ENCODE data around the gene AP3D1.

AP3D1 gene

GRCh38 chr19:2126879-2127518, 24.4 kb downstream of the AP3D1 start:
- DNase-seq = no peak

DNA sequence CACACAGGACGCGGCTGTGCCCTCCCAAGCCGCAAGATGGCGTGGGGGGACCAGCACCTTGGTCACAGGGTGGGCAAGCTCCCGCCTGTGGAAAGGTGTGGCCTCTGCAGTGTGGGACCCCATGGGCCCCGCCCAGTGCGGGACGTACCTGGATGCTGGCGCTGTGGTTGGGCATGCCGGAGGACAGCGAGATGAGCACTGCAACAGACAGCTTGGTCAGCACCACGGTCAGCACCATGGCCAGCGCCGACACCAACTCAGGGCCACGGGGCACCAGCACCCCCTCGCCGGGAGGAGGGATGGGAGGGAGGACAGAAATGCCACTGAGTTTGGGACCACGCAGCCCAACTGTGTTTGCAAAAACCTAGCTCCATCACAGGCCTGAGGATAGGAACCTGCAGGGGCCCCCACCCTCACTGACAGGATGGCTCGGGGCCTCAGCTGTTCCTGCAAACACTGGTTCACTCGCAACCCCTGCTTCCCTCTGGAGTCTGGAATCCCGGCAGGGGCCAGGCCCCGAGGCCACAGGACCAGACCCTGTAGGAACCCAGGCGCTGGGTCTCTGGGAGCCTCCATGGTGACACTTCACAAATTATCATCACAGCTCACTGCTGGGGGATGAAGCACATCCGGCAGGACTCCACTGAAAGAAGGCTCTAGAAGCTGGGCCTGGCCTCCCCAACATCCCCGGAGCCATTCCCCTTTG, 27.5 kb downstream of the AP3D1 start:
- DNase-seq = no peak

DNA sequence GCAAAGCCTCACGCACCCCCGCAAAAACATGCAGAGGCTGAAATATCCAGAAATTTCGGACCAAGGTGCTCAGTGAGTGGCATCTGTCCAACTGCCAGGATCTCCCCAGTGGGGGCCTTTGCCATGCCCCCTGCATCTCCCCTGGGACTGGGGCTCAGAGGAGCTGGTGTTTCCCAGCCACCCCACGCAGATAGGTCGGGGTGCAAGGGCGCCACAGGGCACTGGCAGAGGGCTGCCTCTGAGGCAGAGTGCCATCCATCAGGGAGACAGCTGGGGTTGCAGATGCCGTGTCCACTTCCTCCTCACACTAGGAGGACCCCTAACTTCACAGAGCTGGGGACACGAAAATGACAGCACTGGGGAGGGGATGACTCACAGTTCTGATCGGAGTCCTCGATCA, 28.4 kb downstream of the AP3D1 start:
- DNase-seq = no peak

DNA sequence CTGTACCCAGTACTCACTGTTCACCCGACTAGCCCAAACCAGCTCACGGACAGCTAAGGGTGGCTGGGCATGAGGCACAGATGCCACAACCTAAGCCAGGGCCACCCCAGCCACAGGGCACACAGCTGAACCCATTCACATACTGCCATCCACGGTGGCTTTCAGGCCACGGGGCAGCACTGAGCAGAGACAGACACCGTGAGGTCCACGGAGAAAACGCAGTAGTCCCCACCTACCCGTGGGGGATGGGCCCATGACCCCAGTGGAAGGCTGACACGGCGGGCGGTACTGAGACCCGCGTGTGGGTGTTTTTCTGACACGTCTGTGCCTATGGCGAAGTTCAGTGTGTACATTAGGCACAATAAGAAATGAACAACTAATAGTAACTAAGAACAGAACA, 29.1 kb downstream of the AP3D1 start:
- DNase-seq = no peak

DNA sequence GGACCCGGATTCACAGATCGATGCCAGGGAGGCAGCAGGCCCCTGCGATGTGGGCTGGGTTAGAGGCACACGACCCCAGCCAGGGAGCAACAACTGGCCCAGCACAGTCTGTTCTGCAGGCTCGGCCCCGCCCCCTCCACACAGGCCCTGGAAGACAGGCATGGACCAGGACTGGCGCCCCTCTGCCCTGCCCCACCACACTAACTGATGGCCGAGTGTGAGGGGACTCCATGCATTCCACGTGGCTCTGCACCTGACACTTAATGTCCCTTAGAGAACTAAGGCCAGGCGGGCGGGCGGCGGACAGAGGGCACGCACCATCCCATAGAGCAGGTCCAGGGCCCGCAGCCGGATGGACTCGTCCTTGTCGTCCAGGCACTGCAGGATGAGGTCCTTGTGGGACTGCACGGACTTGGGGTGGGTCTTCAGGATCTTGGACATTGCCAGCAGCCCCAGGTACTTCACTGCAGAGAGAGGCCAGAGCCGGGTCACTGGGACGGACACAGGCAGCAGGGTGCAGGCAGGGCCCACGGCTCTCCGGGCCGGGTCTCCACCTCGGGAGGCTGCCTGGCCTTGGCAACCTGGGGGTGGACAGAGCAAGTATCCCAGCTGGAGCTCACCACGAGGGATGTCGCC, 29.8 kb downstream of the AP3D1 start:
- no peak for DNase-seq

DNA sequence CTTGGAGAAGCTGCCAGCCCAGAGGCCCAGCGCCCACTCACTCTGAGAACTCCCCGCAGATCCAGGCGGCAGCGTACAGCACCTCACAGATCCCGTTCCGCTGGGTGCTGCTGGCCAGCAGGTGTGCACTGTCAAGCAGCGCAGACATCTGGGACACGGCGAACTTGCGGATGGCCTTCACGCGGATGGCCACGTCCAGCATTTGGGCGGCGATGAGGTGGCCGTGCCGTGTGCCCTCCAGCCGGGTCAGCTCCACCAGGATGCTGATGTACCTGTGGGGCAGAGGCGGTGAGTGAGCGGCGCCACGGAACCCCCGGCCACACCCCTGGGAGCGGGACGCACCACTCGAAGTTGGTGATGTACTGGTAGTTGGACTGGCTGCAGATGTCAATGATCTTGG, 30.5 kb downstream of the AP3D1 start:
- no peak for DNase-seq

DNA sequence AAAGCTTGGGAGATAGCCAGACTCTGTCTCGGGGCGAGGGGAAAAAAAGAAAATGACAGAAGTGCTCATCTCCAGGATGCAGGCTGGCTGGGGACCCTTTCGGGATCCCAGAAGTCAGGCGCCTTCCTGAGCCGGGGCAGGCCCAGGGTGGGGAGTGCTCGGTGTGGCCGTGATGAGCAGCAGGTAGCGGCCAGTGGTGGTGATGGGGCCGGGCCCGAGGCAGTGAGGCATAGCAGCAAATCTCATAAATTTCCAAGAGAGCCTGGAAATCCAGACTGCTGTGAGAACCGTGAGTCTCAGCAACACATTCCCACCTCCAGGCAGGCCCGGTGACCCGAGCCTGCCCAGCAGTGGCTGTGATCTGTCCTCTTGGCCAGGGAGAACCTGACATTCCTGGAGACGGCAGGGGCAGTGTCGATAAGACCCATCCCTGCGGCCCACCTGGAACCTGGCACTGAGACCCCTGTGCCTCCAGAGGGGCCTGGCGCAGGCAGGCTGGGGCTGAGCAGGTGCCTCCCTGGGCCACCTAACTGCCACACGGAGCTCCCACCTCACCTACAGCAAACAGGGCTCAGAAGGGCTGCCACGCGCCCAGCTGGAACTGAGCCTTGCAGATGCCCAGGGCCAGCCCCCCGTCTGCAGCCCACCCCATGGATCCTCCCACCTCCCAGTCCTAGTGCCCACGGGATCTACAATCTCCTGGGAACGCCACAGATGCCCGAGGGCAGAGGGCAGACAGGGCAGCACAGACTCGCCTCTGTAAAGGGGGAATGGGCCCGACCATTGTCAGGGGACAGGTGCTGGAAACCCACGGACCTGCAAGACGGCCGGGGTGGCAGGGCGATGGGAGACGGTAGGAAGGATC, 31.2 kb downstream of the AP3D1 start:
- DNase-seq = no peak

GRCh38 chr19:2118438-2118837, 32.9 kb downstream of the AP3D1 start:
- DNase-seq = no peak

DNA sequence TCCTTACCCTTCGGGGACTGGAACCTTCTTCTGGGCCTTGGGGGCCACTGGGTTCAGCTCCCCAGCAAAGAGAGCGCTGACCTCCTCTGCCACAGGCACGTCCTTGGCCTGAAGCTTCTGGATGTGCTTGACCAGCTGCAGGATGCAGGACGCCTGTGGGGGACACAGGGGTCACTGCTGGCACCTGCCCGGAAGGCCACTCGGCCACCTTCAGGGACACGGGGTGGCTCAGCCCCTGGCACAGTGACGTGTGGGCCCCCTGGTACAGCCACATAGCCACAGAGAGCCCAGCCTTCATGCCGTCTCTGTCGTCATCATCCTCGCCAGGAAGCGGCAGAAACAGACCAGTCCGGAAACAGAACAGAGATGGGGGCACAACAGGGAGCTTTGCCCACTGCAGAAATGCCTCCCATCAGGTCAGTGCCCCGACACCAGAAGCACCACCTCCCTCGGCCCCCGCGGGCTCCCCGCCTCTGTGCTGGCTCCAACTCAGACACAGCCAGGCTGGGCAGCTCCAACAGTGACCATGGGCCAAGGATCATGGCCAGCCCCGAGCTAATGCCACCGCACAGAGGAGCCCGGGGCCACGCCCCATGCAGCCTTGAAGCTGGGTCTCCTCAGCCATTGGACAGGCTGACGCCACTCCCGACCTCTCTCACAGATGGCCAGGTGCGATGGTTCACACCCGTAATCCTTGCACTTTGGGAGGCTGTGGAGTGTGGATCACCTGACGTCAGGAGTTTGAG, 34.0 kb downstream of the AP3D1 start:
- no peak for DNase-seq

- DNase-seq = no peak
Measured at GRCh38 chr19:2116507-2116906, 34.9 kb downstream of the AP3D1 start.

DNA sequence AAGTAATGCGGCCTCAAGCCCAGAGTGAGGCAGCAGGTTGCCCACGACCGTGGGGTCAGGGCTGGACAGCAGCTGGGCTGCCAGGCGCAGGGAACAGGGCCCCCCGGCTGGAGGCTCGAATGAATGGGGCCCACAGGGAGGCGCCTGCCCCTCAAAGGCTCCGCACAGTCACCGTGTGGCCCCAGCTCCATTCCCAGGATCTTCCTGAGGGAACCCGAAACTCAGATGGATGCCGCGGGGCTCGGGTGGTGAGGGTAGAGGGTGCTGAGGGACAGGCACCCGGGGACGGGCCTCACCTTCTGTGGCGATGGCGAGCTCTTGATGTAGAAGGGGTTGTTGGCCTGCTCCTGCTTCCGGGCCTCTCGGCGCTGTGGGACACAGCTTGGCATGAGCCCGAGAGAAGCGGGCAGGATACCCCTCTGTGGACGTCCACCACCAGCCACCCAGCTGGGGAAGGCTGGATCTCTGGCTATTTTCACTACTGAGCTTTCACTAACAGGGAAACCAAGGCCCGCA, 35.4 kb downstream of the AP3D1 start:
- DNase-seq = no peak

- DNase-seq = no peak
Measured at GRCh38 chr19:2115324-2115723, 36.0 kb downstream of the AP3D1 start.

- DNase-seq = no peak
Measured at GRCh38 chr19:2114821-2115220, 36.5 kb downstream of the AP3D1 start.

- DNase-seq = no peak
Measured at GRCh38 chr19:2114218-2114617, 37.1 kb downstream of the AP3D1 start.

GRCh38 chr19:2113439-2114211, 37.7 kb downstream of the AP3D1 start:
- DNase-seq = no peak

GRCh38 chr19:2112516-2113320, 38.6 kb downstream of the AP3D1 start:
- no peak for DNase-seq

- no peak for DNase-seq
Measured at GRCh38 chr19:2111886-2112285, 39.5 kb downstream of the AP3D1 start.

DNA sequence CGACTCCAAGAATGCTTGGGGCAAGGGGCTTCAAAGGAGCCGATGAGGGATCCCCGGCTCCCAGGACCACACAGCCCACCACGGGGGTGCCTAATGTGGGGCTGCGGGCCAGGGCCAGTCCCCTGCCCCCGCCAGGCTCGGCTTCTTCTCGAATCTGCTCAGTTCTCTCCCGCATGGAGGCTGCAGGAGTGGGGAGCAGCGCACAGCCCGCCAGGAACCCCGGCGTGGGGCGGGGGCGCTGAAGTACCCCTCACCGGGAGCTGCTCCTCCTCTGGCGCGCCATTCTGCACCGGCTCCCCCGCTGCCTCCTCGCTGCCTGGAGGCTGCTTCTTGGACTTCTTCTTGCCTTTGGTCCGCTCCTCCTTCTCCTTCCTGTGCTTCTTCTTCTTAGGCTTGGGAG, 39.9 kb downstream of the AP3D1 start:
- DNase-seq = no peak

DNA sequence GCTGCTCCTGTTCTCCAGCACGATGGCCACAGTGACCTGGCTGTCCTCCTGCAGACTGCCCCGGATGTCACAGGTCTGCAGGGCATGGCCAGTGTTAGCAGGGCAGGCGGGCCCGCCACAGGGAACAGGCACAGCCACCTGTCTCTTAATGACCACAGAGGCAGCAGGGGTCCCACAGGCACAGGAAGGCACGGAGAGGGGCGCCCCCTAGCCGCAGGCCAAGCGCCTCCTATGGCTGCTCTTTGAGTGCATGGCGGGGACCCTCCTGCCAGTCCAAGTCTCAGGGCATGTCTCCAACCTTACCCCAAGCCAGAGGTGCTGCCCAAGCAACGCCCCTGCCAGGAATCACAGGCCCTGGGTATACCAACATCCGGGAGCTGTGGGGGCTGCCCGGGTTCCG, 40.5 kb downstream of the AP3D1 start:
- no peak for DNase-seq

DNA sequence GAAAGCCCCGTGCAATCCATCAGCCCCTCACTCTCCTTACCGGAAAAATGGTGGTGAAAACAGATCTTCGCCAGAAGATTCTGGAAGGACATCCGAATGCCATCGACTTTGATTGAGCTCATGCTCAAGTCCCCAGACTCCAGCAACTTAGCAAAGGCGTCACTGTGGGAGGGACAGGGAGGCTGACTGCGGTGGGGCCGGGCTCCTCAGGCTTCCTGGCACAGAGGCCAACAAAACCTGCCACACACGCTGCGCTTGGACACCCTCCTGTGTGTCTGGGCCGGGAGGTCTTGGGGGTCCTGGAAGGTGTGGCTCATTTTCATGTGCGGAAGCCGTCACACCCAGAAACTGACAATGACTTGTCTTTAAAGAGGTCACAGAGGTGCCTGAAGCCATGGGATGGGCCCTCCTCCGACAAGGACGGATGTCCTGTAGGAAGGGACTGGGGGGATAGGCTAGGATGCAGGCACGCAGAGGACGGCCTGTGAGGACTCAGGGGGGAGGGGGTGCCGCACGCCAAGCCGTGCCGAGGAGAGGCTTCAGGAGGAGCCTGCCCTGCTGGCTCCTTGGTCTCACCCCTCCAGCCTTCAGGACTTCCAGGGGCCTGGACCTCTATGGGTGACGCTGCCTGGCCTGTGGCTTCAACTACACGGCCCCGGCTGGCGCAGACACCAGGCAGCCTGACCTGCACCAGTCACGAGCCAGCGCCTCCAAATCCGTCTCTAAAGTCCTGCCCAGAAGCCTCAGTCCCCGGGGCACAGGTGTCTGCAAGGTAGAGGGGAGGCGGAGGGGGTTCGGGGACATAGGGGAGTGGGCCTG, 42.1 kb downstream of the AP3D1 start:
- no peak for DNase-seq

All from NCI-H446 treated with DMSO at 0.1 percent for 48 hours (cell line).